NCI-H2171 treated with DMSO at 0.1 percent for 48 hours (cell line): ENCODE results near the gene DNMT3L.
A peak's percentile ranks its signal among the peaks of the same experiment; 100 is the strongest.
"Not testable (repeated sequence)": the region's sequence is repeated elsewhere in the genome, so short reads cannot be mapped to it uniquely, and the experiment has no call there.

Experiments
- DNase-seq: peaks from one replicate; lab custom pipeline; 2025; lab: John Stamatoyannopoulos, UW

DNMT3L gene

DNA sequence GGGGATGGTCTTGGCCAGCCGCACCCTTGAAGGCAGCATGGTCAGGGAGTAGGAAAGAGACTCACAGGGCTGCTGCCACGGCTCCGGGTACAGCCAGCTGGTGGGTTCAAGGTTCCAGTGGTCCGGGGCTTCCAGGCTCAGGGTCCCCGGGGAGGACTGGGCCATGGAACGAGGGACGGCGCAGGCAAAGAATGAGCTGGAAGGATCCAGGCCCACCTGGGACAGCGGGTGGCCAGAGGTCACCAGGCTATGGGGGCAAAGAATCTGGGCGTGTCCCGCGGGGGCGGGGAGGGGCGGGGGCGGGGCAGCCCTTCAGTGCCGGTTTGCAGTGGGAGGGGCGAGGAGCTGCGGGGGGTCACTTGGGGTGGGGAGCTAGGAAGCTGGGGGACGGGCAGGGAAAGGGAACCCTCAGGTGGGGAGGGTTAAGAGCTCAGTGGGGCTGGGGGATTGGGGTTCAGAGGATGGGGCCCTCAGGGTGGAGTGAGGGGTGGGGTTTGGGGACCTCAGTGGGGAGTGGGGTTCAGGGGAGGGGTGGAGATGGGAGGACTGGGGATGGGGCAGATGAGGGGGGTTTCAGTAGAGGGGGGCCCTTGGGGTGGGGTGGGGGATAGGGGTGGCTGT is at the start of gene DNMT3L:
TSS of gene DNMT3L (minus strand) at position 223 of the 621 bp plus-strand sequence. CDS start 638 bp downstream, outside the sequence.
- no peak for DNase-seq

DNA sequence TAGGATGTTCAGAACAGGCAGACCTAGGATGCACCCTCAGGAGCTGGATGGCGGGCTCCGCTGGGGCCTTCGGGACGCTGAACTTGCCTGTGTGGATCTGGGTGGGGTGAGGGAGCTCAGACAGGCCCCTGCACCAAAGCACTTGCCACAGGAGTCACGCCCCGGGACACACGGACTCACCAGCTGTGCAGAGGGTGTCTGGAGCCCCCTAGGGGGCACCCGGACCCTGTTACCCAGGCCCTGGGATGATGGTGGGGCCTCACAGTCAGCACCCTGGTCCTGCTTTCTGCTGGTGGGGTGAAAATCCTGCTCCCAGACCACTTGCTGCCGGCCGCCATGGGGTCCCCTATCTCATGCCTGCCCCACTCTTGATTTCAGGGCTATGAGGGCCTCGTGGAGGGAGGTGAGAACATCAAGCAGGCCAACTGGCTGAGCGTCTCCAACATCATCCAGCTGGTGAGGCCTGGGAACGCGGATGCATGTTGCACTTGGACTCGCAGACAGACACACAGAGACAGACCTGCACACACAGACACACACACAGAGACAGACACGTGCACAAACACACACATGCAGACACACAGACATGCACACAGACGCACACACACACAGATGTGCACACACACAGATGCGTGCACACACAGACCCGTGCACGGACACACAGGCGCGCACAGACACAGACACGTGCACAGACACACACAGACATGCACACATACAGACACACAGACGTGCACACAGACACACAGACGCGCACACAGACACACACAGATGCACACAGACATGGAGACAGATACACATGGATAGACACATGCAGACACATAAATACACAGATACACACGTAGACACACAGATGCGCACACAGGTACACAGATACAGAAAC is 49.2 kb upstream of the DNMT3L start:
- no peak for DNase-seq

DNA sequence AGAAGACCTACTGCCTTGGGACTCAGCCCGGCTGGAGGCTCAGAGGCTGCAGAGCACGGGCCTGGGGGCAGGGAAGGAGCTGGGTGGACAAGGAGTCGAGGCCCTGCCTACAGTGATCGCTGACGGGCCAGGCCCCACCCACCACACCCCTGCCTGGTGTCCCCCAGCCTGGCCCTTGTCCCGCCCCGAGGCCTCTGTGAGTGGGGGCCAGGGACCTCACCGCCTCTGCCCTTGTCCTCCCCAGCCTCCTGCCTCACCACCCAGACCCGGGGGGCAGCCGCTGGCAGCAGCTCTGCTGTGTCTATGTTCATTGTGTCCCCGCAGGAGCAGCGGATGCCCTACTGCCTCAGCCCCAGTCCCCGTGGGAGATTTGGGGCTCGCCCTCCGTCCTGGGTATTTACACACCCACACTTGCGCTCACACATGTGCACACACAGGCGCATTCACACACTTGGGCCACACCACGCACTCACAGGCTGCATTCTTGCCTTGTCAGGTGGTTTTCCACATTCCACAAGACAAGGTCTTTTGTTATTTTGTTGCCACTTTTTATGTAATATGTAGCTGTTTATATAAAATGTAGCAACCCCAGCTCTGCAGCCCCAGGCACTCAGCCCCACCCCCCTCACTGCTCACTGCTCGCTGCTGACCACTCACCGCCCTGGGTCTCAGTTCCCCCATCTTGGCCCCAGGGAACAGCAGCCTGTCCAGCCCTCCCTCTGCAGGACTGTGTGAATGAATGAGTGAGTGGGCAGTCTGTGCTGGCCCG is 45.4 kb upstream of the DNMT3L start:
- DNase-seq: no peak

DNA sequence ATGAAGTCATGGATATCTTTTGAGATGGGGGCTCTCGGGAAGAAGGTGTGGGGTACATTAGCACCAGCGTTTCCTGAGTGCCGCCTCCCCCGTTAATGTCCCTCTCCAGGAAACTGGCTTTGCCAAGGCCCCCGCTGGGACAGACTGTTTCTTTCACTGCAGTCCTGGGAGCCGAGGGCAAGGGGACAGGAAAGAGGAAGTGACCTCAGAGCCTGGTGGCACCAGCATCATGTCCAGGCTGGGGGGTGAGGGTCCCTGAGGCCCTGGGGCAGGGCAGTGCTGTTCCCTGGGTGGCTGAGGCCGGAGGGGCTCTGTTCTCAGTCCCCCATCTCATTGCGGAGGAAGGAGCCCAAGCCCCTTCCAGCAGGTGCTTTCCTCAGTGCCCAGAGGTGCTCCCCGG is 44.0 kb upstream of the DNMT3L start:
- no peak for DNase-seq

DNA sequence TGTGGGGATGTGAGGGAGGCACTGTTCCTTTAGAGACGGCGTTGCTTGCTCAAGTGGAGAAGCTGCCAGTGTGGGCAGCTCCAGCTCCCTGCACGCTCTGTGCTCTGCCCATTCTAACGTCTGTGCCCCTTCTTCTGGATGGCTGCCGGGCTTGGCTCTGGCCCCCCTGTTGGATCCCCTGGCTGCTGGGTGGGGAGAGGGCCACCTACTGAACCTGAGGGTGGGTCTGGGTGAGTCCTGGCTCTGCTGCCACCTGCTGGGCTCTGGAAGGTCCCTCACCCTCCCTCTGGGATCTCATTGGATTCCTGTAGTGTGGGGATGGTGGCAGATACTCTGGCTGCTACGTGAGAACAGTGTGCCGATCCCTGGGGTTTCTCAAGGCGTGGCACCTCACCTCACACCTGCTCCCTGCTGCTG is 43.2 kb upstream of the DNMT3L start:
- DNase-seq: peak; percentile 74

DNA sequence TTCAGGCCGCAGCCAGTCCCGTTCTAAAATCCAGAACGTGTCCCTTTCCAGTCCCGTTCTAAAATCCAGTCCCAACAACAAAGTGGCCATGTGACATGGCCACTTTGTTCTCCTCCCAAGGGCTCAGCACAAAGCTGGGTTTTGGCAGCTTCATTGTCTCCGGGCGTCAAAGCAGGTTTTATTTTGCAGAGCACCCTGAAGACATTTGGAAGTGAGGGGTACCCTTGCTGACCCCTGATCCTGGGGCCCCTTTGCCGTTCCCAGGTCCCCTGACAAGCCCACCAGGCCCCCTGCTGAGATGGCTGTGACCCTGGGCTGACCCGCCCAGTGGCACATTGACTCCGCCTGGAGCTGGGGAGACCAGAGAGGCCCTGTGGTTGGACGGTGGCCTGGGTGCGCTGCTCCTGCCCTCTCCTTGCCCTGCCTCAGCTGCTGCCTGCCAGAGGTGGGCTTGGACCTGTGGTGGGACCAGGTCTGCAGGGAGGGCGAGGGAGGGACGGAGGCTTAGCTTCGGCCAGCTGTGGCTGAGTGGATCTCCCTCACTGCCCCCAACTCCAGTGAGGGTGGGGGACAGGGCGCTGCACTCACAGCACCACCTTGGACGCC is 42.4 kb upstream of the DNMT3L start:
- DNase-seq: no peak

DNA sequence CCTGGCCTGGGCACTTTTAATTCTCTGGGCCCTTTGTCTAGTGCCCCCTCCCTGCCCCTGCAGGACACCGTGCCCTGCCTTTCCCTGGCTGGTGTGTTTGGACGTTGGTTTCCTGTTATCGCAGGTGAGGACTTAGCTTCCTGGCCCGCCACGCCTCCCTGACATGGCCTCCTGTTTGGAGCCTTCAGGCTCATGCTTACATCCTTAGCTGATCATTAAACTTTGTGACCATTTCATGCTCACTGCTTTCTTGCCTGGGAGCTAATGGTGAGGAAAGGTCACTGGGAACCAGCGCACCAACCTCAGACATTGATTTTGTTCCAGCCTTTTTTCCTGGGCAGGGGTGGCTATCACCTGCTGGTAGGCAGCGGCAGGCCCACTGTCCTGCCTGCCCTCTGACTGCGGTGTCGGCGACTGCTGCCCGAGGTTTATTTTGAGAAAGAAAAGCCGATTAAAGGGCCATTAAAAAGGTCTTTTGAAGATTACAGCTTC is 41.8 kb upstream of the DNMT3L start:
- DNase-seq: no peak

DNA sequence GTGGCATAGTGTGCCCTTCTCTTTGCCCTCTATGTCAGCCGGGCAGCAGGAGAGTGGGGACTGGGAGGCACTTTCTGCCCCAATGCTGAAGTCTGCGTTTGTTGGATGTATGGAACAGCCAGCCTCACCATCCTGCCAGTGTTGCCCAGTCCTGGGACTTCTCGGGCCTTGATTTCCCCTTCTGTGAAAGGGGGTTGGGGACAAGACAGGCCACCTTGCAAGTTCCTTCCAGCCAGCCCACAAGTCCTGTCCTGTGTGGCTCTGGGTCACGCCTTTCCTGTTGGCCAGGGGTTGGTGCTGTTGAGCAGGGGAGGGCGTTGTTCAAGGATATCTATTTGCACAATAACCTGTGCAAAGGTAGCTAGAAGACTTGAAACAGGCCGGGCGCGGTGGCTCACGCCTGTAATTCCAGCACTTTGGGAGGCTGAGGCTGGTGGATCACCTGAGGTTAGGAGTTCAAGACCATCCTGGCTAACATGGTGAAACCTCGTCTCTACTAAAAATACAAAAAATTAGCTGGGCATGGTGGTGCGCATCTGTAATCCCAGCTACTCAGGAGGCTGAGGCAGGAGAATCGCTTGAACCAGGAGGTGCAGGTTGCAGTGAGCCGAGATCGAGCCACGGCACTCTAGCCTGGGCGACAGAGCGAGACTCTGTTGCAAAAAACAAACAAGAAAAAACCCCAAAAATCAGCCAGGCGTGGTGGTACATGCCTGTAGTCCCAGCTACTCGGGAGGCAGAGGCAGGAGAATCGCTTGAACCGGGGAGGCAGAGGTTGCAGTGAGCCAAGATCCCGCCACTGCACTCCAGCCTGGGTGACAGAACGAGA is 41.1 kb upstream of the DNMT3L start:
- not testable (repeated sequence) for DNase-seq

DNA sequence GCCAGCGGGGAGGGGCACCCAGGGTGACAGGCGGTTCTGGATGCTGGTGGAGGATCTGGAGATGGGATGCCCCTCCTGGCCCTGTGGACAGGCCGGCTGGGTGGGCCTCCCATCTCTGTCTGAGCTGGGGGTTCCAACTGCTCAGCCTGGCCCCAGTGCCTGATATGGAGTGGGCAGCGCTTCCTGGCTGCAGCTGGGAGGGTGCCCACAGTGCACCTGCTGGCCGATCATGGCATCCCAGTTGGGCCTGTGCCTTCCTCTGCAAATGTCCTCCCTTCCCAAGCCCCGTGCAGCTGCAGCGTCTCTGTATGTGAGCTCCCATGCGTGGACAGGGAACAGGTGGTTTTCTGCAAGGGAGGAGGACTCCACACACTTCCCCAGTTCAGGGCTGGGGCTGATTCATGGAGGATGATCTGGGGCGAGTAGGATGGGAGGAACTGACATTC is 40.3 kb upstream of the DNMT3L start:
- DNase-seq: no peak

DNA sequence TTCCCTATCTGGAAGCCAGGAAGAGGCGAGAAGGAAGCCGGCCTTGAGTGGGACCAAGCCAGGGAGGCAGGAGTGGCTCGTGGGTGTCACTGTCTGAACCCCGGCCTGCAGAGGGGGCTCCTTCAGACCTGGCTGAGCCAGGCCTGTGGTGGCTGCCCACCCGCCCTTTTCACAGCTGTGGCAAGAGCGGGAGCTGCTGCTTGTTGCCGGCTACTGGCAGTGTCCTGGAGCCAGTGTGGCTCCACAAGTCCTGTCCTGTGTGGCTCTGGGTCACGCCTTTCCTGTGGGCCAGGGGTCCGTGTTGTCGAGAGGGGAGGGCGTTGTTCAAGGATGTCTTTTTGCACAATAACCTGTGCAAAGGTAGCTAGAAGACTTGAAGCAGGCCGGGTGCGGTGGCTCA is 39.4 kb upstream of the DNMT3L start:
- no peak for DNase-seq

DNA sequence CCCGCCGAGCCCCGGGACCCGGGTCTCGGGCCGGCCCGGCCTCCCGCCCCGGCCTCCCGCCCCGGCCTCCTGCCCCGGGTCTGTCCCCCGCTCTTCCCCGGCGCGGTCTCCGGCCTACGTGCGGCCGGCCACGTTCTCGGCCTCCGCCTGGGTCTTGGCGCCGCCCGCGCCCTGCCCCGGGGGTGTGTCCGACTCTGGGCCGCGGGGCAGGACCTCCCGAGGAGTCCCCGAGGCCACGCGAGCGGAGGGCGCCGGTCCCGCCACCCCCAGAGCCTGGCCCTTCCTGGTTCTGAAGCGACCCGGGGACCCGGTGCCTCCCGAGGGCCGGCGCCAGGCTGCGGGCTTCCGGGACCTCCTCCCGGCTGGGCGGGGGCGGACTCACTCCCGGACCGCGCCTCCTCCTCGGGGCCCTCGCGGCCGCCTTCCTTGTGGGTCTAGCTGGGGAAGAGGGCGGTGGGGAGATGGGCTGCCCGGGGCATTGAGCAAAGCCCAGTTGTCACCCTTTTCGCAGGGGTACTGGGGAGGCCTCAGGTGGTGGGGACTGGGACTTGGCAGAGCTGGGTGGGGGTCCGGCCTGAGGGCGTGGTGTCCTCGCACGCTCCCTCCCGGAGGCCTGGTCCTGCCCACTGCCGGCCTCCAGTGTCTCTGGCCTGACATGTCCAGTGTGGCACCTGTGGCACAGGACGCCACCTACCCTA is 38.7 kb upstream of the DNMT3L start:
- DNase-seq: no peak

DNA sequence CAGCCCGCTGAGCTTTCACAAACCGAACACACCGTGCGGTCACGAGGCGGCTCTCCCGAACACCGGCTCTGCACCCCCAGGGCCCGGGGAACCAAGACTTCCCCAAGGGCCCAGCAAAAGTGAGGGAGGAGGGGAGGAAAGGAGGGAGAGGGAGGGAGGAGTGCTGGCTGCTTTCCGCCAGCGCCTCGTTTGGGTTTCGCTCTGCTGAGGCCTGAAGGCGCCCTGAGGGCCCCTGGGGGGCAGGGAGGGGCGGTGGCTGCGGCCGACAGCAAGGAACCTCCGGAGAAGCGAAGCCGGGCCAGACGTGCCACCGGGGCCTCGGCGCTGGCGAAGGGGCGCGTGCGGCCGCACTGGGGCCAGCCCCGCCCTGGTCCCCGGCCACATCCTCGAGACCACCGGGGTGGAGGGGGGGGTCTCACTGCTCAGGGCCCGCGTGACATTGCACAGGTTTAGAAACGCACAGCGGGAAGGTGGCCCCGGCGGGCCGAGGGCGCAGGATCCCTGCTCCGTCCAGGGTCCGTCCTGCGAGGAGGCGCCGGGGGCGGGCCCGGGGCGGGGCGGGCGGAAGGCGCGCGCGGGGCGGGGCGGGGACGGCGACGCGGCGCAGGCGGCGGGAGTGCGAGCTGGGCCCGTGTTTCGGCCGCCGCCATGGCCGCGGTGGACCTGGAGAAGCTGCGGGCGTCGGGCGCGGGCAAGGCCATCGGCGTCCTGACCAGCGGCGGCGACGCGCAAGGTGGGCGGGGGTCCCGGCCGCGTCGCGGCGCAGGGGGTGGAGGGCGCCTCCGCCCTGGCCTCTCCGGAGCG is 38.0 kb upstream of the DNMT3L start, which contains the start of gene PFKL:
TSS of gene PFKL (plus strand) at position 596 of the 804 bp plus-strand sequence. CDS start at position 649, 53 bp downstream.
- peak; percentile 47 for DNase-seq

DNA sequence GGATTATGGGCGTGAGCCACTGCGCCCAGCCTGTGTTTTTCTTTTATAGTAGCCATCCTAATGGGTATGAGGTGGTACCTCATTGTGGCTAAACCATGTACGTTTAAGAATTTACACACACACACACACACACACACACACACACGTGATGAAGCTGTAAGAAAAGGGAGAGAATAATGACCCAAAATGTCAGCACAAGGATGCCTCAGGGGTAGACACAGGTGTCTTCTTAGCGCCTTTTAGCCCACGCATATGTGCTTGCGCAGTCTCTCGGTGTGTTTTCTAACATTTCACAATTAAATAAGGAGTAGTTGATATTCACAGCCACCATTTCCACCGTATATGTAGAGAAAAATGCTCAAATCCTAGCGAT is 37.4 kb upstream of the DNMT3L start:
- DNase-seq: no peak

DNA sequence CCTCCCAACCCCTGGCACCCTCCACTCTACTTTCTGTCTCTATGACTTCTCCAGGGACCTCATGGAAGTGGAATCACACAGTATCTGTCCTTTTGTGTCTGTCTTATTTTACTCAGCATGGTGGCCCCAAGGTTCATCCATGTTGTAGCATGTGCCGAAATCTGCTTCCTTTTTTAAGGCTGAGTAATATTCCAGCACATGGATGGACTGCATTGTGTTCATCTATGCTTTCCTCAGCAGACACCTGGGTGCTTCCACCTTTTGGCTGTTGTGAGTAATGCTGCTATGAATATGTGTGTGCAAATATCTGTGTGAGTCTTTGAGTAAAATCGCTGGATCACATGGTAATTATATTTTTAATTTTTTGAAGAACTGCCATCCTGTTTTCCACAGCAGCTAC is 36.6 kb upstream of the DNMT3L start:
- peak; percentile 19 for DNase-seq

DNA sequence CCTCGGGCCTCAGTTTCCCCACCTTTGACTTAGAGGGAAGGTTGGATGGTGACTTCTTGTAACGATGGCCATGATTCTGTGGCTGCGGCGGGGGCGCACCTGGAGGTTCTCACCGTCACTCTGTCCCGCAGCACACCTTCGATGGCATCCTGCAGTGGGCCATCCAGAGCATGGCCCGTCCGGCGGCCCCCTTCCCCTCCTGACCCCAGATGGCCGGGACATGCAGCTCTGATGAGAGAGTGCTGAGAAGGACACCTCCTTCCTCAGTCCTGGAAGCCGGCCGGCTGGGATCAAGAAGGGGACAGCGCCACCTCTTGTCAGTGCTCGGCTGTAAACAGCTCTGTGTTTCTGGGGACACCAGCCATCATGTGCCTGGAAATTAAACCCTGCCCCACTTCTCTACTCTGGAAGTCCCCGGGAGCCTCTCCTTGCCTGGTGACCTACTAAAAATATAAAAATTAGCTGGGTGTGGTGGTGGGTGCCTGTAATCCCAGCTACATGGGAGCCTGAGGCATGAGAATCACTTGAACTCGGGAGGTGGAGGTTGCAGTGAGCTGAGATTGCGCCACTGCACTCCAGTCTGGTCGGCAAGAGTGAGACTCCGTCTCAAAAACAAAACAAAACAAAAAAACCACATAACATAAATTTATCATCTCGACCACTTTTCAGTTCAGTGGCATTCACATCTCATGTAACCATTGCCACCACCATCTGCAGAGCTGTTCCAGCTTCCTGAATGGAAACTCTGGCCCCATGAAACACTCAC is 36.0 kb upstream of the DNMT3L start:
- DNase-seq: peak; percentile 80

DNA sequence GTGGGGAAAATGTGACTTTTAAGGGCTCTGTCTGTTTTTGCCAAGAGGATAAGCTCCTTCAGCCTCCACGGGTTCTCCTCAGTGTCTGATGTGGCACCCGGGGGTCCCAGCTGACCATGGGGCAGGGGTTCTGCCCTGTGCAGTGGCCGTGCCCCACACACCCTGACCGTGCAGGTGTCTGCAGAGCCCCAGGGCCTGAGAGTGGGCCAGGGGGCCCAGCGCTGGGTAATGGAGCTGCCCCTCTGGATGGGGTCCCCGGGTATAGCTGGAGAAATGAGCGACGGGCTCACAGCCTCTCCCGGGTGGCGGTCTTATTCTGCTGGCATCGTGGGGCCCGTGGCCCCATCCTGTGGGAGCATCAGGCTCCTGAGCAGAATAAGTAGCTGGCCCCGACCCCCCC is 35.2 kb upstream of the DNMT3L start:
- no peak for DNase-seq

DNA sequence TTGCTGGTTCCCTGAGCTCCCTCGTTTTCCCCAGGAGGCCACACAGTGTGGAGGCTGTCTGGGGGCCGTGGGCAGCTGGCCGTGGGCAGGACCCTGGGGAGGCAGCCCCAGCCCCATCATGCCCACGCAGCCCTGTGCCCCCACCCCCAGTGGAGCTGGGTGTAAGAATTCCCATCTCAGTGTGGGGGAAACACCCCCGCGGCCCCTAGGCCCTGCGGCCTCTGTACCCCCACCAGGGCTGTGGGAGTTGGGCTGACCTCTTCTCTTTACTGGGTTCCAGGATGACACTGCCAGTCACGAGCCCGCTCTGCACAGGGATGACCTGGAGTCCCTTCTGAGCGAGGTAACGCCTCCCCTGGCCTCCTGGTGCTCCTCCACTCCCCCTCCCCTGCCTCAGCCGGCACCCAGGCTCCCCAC is 34.4 kb upstream of the DNMT3L start:
- no peak for DNase-seq

DNA sequence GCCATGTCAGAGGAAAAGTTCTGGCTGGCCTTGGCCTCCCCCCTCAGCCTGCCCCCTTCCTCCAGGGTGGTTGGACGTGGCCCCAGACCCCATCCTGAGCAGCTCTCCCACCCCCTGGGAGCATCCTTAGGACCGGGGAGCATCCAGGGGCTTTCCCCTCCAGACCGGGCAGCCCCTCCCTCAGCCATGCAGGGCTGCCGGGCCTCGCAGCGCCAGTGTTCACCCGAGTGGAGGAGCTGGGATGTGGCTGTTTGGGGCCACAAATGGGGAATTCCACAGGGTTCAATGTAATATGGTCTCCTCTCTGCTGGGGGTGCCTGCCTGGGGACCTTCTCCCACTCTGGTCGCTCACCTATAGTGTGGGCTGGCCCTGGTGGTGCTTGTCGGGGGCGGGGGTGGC is 33.9 kb upstream of the DNMT3L start:
- no peak for DNase-seq

DNA sequence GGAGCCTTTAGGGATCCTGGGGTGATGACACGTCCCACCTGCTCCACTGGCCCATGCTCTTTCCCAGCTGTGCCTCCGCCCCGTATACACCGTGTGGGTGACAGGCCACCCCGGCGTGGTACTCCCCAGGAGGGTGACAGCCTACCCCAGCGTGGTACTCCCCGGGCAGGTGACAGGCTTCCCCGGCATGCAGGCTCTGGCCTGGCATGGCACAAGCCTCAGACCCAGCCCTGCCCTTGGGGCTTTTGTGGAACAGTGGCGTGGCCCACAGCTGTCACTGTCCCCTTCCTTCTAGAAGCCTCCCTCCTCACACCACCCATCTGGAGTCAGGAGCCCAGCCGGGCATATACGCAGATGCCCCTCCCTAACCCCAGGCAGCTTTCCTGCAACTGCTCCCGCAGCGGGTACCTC is 33.5 kb upstream of the DNMT3L start:
- DNase-seq: peak; percentile 75
